Right renal pelvis (tissue), 4 donors: ENCODE measurements around the gene NEMF. TPM values are rescaled to one million over a fixed set of nuclear protein-coding genes. Genes with fewer than 3 reads are reported as not detected.
"Not testable (repeated sequence)": the region's sequence is repeated elsewhere in the genome, so short reads cannot be mapped to it uniquely, and the experiment has no call there.

ENCODE experiments used
- DNase-seq, 4 donors: peaks; one replicate each; pipeline ENCODE4 v3.0.0-alpha.2; 2013; ENCODE audit warnings: low read depth in 4 of 4, low spot score in 3 of 4, missing footprints in 1 of 4
- polyA plus RNA-seq, 4 donors: library from polyadenylated mRNA; unstranded; fragments of 120-200 nt; gene quantifications; one replicate each; pipeline ENCODE4 v1.2.1, GENCODE V29; 2013; ENCODE audit not compliant: insufficient read length in 4 of 4

NEMF gene
- polyA plus RNA-seq, 4 donors, result 75.0 to 92.2 (median 84.3) TPM

GRCh38 chr14:49849213-49849847 lies 3.3 kb downstream of the NEMF start:
- no peak for DNase-seq

- no peak for DNase-seq
Observed at GRCh38 chr14:49828640-49829039, 23.9 kb downstream of the NEMF start.

GRCh38 chr14:49820176-49820575 lies 32.4 kb downstream of the NEMF start:
- no peak for DNase-seq

- no peak for DNase-seq
Observed at GRCh38 chr14:49816844-49817243, 35.7 kb downstream of the NEMF start.

GRCh38 chr14:49816118-49816517 lies 36.5 kb downstream of the NEMF start:
- not testable (repeated sequence) for DNase-seq

GRCh38 chr14:49808780-49809179 lies 43.8 kb downstream of the NEMF start:
- DNase-seq, result no peak

GRCh38 chr14:49796025-49796424 lies 56.6 kb downstream of the NEMF start:
- no peak for DNase-seq

- DNase-seq, result no peak
Observed at GRCh38 chr14:49792618-49793017, 60.0 kb downstream of the NEMF start.

GRCh38 chr14:49786315-49786714 lies 66.3 kb downstream of the NEMF start:
- DNase-seq, result no peak

- DNase-seq, result no peak
Observed at GRCh38 chr14:49783394-49784014, 69.1 kb downstream of the NEMF start.

- not testable (repeated sequence) for DNase-seq
Observed at GRCh38 chr14:49781040-49781439, 71.5 kb downstream of the NEMF start.

- DNase-seq, result no peak
Observed at GRCh38 chr14:49778421-49778820, 74.2 kb downstream of the NEMF start.

GRCh38 chr14:49774106-49774505 lies 78.5 kb downstream of the NEMF start:
- DNase-seq, result no peak

GRCh38 chr14:49771691-49772090 lies 80.9 kb downstream of the NEMF start:
- DNase-seq, result not testable (repeated sequence)

GRCh38 chr14:49770212-49770817 lies 82.3 kb downstream of the NEMF start:
- peak in 1 of 4 donors; percentile 51 for DNase-seq

GRCh38 chr14:49769581-49770211 lies 82.9 kb downstream of the NEMF start:
- no peak for DNase-seq

- DNase-seq, result peak in 1 of 4 donors; percentile 3
Observed at GRCh38 chr14:49769171-49769570, 83.4 kb downstream of the NEMF start.

GRCh38 chr14:49768301-49769121 lies 84.1 kb downstream of the NEMF start:
- DNase-seq, result peak in 2 of 4 donors; percentile 26 to 53

GRCh38 chr14:49767571-49768300 lies 84.9 kb downstream of the NEMF start, which contains the start of gene KLHDC2:
Gene KLHDC2, plus strand, starts transcription at chr14:49768153. Its CDS starts 316 bp downstream, at chr14:49768469.
- peak; percentile 66 to 74 (median 68) for DNase-seq

GRCh38 chr14:49767270-49767570 lies 85.4 kb downstream of the NEMF start:
- no peak for DNase-seq
